ENCODE results near the gene SLC19A2.
"Not testable (repeated sequence)": the region's sequence is repeated elsewhere in the genome, so short reads cannot be mapped to it uniquely, and the experiment has no call there.

The SLC19A2 gene

GRCh38 chr1:169485431-169486280 is at the start of gene SLC19A2:
Gene SLC19A2, minus strand, starts transcription at chr1:169485944. Its CDS starts 178 bp downstream, at chr1:169485766.
- peak; percentile 96 for DNase-seq (ENCODE audit: low read depth, low spot score)

GRCh38 chr1:169534653-169535052 is 48.9 kb upstream of the SLC19A2 start:
- DNase-seq (ENCODE audit: low read depth, low spot score): no peak

DNA sequence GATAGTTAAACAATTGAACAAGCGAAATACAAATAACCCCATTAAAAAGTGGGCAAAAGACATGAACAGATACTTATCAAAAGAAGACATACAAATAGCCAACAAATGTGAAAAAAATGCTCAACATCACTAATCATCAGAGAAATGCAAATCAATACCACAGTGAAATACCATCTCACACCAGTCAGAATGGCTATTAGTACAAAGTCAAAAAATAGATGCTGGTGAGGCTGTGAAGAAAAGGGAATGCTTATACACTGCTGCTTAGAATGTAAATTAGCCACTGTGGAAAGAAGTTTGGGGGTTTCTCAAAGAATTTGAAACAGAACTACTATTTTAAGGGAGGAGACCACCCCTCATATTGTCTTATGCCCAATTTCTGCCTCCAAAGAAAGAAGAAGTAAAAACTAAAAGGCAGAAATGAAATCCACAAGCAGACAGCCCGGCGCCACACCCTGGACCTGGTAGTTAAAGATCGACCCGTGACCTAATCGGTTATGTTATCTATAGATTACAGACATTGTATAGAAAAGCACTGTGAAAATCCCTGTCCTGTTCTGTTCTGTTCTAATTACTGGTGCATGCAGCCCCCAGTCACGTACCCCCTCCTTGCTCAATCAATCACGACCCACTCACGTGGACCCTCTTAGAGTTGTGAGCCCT is 47.9 kb upstream of the SLC19A2 start:
- not testable (repeated sequence) for DNase-seq (ENCODE audit: low read depth, low spot score)

DNA sequence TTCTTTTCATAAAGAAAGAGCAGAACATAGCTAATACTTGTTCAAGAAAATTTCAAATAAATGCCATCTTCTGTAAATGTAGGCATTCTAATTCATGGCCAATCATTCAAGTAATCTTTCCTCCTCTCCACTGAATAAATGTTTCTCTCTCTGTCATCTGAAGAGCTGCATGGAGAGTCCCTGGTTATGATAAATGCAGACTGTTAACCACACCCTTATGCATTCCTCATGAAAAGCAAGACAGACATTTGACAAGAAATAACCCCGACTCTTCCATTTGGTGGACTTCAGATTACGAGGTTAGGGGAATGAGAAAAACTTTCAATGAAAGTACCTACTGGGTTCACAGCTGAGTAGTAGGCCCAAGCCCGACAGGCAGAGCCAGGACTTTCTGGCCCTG is 44.7 kb upstream of the SLC19A2 start:
- no peak for DNase-seq (ENCODE audit: low read depth, low spot score)

GRCh38 chr1:169529068-169529642 is 43.4 kb upstream of the SLC19A2 start:
- no peak for DNase-seq (ENCODE audit: low read depth, low spot score)

DNA sequence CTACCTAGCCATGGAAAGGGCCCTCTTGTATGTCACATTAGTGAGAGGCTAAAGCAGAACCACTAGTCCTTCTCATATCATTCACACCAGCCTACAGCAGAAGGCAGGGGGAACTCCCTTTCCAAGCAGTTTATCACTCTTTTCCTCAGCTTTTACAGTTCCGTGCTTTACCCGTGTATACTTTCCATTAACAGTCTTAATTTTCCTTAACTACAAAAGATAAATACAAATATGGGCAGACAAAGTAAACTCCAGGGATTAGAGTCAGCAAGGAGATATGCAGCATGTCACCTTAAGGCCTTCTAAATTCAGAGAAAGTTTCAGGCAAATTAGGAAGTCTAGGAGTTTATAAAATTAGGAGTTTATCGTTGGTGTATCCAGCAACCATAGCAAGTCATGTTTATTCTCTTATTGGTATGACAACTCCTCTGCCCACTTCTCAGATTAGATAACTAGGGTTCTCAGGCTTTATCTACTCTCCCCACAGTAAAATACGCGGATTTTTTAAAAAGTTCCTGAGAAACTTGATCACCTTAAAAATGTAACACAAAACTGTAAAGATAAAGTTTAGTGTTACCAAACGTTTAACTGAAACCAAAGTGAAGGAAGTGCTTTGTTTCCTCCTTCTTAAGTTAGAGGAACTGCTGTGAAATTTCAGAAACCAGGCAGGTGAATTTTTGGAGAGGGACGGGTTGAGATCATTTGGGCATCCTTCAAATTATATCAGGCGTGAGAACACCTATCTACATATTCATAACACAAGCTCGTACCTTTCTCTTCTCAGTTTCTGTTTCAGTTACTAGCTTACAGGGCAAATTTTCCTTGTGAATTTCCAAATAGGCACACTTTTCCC is 42.7 kb upstream of the SLC19A2 start:
- DNase-seq (ENCODE audit: low read depth, low spot score): no peak

DNA sequence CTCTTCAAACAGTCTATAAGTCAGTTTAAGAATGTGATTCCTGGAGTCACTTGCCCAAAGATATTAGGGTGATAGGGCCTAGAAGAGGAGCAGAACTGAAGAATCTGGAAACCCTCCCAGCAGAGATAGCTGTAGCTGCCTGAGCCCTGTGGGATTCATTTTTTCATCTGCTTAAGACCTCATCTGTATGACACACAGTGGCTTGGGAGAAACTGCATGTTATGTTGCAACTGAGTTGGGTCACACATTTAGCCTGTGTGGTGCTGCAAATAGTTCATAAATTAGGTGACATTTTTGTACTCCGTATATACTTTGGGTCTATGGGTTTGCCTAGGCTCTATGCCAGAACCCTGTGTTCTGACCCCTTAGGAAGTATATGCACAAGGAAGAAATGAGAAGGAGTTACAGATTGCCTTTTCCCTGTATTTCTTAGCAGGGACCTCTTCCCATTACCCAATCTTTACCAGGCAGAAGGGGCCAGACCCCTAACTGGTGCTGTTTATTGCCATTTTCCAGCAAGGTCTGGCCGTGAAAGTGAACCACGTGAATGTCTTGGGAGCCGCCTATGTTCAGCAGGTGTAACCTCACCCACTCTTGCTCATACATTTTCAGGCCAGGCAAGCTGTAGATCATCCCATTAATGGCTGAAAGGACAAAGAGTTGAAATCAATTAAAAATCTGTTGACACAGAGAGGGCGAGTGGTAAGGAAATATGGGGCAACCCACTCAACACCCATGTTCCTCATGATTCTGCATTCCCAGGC is 41.9 kb upstream of the SLC19A2 start:
- no peak for DNase-seq (ENCODE audit: low read depth, low spot score)

DNA sequence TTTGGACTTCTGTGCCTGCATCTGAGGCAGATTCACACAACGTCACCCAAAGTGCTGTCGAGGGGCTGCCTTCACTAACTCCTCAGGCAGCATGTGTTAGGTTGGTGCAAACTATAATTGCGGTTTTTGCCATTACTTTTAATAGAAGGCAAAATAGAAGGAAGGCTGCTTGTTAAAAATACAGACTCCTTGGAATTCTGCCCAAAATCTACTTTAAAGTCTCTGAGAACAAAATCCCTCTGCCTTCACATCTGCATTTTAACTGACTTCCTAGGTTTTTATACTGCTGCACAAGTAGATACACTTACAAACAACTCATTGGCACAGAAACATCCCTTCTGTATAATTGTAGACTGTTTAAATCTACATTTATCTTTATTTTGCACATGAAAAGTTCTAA is 41.3 kb upstream of the SLC19A2 start:
- DNase-seq (ENCODE audit: low read depth, low spot score): no peak

GRCh38 chr1:169526120-169526832 is 40.5 kb upstream of the SLC19A2 start:
- DNase-seq (ENCODE audit: low read depth, low spot score): no peak

- no peak for DNase-seq (ENCODE audit: low read depth, low spot score)
Measured at GRCh38 chr1:169525391-169525790, 39.6 kb upstream of the SLC19A2 start.

- no peak for DNase-seq (ENCODE audit: low read depth, low spot score)
Measured at GRCh38 chr1:169523904-169524303, 38.2 kb upstream of the SLC19A2 start.

DNA sequence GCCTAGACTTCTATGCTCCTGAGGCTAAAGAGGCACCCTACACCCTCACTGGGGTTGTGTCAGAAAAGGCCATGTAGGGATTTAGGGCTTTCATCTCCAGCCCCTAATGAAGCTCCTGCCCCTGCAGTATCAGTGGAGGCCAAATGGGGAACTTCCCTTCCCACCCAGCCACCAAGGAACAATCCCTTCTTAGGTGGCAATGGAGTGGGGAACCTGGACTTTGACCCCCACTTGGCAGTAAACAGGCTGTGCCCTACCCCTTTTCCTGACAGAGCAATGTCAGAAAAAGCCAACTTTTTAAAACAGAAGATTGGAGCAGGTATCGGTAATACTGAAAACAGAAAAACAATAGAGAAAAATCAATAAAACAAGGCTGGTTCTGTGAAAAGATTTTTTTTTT is 35.5 kb upstream of the SLC19A2 start:
- no peak for DNase-seq (ENCODE audit: low read depth, low spot score)

- no peak for DNase-seq (ENCODE audit: low read depth, low spot score)
Measured at GRCh38 chr1:169517558-169518186, 31.9 kb upstream of the SLC19A2 start.

DNA sequence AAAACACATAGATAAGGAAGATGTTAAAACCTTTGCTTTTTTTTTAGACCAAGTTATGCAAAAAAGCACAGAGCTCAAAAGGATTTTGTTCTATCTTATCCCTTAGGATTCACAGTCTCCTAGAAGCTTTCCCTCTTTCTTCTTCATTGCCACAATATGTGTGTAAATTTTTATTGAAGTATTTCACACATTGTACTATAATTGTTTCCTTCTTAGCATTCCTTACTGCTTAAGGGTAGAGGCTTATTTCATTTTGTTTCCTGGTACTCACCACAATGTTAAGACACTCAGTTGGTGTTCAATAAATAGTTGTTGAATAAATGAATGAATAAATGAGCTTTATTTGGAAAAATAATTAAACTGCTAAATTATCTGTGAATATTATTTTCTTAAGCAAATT is 29.9 kb upstream of the SLC19A2 start:
- DNase-seq (ENCODE audit: low read depth, low spot score): no peak

GRCh38 chr1:169514566-169515270 is 29.0 kb upstream of the SLC19A2 start:
- DNase-seq (ENCODE audit: low read depth, low spot score): no peak

- DNase-seq (ENCODE audit: low read depth, low spot score): no peak
Measured at GRCh38 chr1:169513208-169513607, 27.5 kb upstream of the SLC19A2 start.

- DNase-seq (ENCODE audit: low read depth, low spot score): no peak
Measured at GRCh38 chr1:169511316-169512005, 25.7 kb upstream of the SLC19A2 start.

DNA sequence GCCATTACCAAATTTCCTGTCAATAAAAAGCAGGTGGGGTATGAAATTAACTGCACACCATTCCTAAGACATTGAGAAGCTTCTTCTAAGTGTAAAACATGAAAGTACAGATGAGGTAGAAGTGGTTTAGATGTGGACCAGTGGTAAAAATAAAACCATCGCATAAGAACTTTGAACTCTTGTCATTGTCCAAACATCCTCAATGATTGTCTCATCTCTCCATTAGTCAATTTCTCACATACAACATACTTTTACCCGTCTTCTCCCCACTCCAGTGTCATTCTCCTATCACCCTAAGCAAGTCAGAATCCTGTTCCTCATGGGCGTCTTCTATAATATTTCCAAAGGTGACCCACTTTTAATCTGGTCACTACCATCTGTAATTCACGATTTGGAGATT is 24.3 kb upstream of the SLC19A2 start:
- DNase-seq (ENCODE audit: low read depth, low spot score): no peak

DNA sequence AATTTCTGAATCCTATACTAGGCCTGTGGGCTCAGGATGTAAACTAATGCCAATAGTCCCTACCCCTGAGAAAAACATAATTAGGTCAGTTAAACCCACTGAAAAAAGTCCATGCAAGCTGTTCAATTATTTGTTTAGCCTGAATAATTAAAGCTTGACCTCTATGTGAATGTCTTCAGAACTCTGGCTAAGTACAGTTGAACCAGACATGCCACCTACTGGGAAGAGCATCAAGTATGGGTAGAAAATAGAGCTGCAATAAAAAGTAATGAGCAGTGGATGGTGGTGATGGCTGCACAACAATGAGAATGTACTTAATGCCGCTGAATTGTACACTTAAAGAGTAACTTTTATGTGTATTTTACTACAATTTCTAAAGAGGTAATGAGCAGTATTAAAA is 23.6 kb upstream of the SLC19A2 start:
- no peak for DNase-seq (ENCODE audit: low read depth, low spot score)

All from brain pericyte (primary cell).